Measurements from ENCODE around the gene HIPK2.

GRCh38 chr7:139698278-139698677 lies 79.5 kb downstream of the HIPK2 start:
- no peak for TF ChIP-seq CEBPB (IDR thresholded peaks at IDR 0.05)
- no peak for TF ChIP-seq FOSL2 (IDR thresholded peaks at IDR 0.05)
- no peak for TF ChIP-seq FOSL2 (CRISPR knock-in tag; IDR thresholded peaks at IDR 0.05)
- TF ChIP-seq CTCF (IDR thresholded peaks at IDR 0.05) = no peak
- TF ChIP-seq MAZ (IDR thresholded peaks at IDR 0.05; ENCODE audit: borderline replicate concordance, low read depth, low read length) = no peak
- no peak for TF ChIP-seq BCL3 (IDR thresholded peaks at IDR 0.05)
- TF ChIP-seq PBX3 (IDR thresholded peaks at IDR 0.05) = no peak
- TF ChIP-seq REST (IDR thresholded peaks at IDR 0.05) = no peak
- no peak for TF ChIP-seq RFX5 (IDR thresholded peaks at IDR 0.05)

Data from A549 (cell line).